NCI-H2196 (cell line): ENCODE data around the gene SYF2.
"Not testable (repeated sequence)": the region's sequence is repeated elsewhere in the genome, so short reads cannot be mapped to it uniquely, and the experiment has no call there.

Experiments used
- DNase-seq: peaks from one replicate; lab custom pipeline; 2025; ENCODE audit not compliant: unreplicated experiment; lab: John Stamatoyannopoulos, UW

SYF2 gene

GRCh38 chr1:25232027-25232865, at the start of gene SYF2:
TSS of gene SYF2 (minus strand) at chr1:25232502. CDS start at chr1:25232467, 35 bp downstream.
- peak; percentile 92 for DNase-seq

GRCh38 chr1:25279693-25280111, 47.4 kb upstream of the SYF2 start:
- not testable (repeated sequence) for DNase-seq

GRCh38 chr1:25278790-25279189, 46.5 kb upstream of the SYF2 start:
- DNase-seq = not testable (repeated sequence)

- DNase-seq = not testable (repeated sequence)
Observed at GRCh38 chr1:25278358-25278757, 46.1 kb upstream of the SYF2 start.

- not testable (repeated sequence) for DNase-seq
Observed at GRCh38 chr1:25277295-25277694, 45.0 kb upstream of the SYF2 start.

GRCh38 chr1:25275648-25276047, 43.3 kb upstream of the SYF2 start:
- not testable (repeated sequence) for DNase-seq

- not testable (repeated sequence) for DNase-seq
Observed at GRCh38 chr1:25272238-25272637, 39.9 kb upstream of the SYF2 start, which contains the start of gene RHD. TSS of gene RHD (plus strand) at chr1:25272509. CDS start at chr1:25272548, 39 bp downstream.

GRCh38 chr1:25268143-25268760, 36.0 kb upstream of the SYF2 start:
- DNase-seq = not testable (repeated sequence)

- DNase-seq = not testable (repeated sequence)
Observed at GRCh38 chr1:25267288-25268142, 35.2 kb upstream of the SYF2 start.

GRCh38 chr1:25266554-25267287, 34.4 kb upstream of the SYF2 start:
- not testable (repeated sequence) for DNase-seq

- not testable (repeated sequence) for DNase-seq
Observed at GRCh38 chr1:25260336-25260735, 28.0 kb upstream of the SYF2 start.

- not testable (repeated sequence) for DNase-seq
Observed at GRCh38 chr1:25259813-25260212, 27.5 kb upstream of the SYF2 start.

GRCh38 chr1:25257196-25257595, 24.9 kb upstream of the SYF2 start:
- DNase-seq = no peak

- peak; percentile 67 for DNase-seq
Observed at GRCh38 chr1:25256578-25256965, 24.3 kb upstream of the SYF2 start.

GRCh38 chr1:25255706-25256577, 23.6 kb upstream of the SYF2 start:
- DNase-seq = no peak

GRCh38 chr1:25253911-25254310, 21.6 kb upstream of the SYF2 start:
- no peak for DNase-seq

- DNase-seq = no peak
Observed at GRCh38 chr1:25247829-25248754, 15.8 kb upstream of the SYF2 start.

- DNase-seq = peak; percentile 98
Observed at GRCh38 chr1:25247024-25247828, 14.9 kb upstream of the SYF2 start, which contains the start of gene RSRP1. TSS of gene RSRP1 (minus strand) at chr1:25247454. CDS start at chr1:25246963, 491 bp downstream.
